Fibroblast of mammary gland (primary cell): Measurements from ENCODE around the gene ST3GAL4.
"Not testable (repeated sequence)": the region's sequence is repeated elsewhere in the genome, so short reads cannot be mapped to it uniquely, and the experiment has no call there.

Source experiments
- DNase-seq: peaks from one replicate; pipeline ENCODE4 v3.0.0-alpha.2; 2010; ENCODE audit warnings: low read depth
- H3K4me3 ChIP-seq: 2 replicates; pipeline ENCODE4 v1.5.1; 2011; ENCODE audit warnings: low read depth, mild to moderate bottlenecking, low read length, moderate library complexity; ENCODE audit not compliant: control insufficient read depth
- TF ChIP-seq, protein P1 (sequence below): conservative IDR thresholded peaks from 2 replicates; pipeline ENCODE4 v1.5.1; 2011; ENCODE audit warnings: low read depth, low read length, inconsistent platforms; ENCODE audit not compliant: control insufficient read depth, insufficient read depth

ST3GAL4 gene

DNA sequence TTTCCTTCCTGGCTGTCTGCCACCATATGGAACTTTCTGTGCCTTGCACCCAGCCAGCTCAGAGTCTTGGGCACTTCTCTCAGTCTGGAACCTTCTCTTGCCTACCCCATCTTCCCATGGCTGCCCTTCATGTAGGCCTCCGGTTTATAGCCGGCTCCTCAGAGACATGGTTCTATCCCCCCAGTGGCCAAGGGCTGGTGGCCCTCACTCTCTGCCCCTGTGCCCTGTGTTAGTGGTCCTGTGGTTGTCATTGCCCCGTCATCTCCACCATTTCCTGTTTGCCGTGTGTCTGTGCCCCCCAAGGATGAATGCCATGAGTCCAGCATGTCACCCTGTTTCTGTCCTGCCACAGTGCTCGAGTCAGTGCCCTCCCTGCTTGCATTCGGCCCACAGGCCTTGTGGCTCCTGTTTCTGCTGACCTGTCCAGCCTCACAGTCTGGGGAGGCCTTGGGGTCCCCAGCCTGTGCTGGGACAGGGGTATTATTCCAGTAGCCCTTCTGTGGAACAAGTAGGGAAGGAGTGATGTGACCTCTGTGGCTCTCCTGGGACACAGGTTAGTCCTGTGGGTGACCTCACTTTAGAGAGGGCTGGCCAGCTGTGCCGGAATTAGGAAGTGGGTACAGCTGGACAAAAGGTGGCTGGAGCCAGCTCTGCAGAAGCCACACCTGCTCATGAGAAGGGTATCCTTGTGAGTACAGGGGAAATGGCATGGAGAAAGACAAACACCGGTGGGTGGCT, 30.7 kb downstream of the ST3GAL4 start:
- no peak for DNase-seq
- TF ChIP-seq, protein P1, sequence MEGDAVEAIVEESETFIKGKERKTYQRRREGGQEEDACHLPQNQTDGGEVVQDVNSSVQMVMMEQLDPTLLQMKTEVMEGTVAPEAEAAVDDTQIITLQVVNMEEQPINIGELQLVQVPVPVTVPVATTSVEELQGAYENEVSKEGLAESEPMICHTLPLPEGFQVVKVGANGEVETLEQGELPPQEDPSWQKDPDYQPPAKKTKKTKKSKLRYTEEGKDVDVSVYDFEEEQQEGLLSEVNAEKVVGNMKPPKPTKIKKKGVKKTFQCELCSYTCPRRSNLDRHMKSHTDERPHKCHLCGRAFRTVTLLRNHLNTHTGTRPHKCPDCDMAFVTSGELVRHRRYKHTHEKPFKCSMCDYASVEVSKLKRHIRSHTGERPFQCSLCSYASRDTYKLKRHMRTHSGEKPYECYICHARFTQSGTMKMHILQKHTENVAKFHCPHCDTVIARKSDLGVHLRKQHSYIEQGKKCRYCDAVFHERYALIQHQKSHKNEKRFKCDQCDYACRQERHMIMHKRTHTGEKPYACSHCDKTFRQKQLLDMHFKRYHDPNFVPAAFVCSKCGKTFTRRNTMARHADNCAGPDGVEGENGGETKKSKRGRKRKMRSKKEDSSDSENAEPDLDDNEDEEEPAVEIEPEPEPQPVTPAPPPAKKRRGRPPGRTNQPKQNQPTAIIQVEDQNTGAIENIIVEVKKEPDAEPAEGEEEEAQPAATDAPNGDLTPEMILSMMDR, result no peak
- no peak overlapping the region for H3K4me3 ChIP-seq

DNA sequence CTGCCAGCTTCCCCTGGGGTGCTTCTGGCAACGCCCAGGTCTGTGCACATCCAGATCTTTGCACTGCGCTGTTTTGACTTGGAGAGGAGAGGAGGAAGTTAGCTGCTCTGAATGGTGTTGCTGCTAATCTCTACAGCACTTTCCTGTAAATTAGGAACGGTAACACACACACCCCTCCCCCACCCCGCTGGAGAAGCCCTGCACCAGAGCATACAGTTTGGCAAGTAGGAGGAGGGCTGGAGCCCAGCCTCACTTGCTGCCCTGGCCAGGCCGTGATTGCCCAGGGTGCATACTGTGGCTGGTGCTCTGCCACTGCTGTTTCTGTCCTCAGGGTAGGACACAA, 31.2 kb downstream of the ST3GAL4 start:
- DNase-seq, H3K4me3 ChIP-seq: not testable (repeated sequence)

DNA sequence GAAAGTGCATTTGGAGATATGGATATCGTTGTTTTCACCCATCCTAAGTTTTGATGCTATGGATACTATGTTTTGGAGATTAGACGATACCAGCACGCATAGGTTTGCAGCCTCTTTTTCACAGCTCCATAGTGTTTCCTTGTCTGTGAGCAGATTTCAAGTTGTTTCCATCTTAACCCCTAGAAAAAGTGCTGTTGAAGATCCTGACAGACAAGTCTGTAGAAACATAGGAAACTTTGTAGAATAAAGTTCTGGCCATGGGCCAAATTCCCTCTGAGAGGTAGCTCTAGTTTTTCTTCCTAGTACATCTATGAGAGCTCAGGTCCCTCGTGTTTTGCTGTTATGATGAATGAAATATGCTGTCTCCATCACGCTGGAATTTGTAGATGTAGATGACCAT, 32.4 kb downstream of the ST3GAL4 start:
- no peak for DNase-seq
- TF ChIP-seq, protein P1, result no peak
- no peak overlapping the region for H3K4me3 ChIP-seq

DNA sequence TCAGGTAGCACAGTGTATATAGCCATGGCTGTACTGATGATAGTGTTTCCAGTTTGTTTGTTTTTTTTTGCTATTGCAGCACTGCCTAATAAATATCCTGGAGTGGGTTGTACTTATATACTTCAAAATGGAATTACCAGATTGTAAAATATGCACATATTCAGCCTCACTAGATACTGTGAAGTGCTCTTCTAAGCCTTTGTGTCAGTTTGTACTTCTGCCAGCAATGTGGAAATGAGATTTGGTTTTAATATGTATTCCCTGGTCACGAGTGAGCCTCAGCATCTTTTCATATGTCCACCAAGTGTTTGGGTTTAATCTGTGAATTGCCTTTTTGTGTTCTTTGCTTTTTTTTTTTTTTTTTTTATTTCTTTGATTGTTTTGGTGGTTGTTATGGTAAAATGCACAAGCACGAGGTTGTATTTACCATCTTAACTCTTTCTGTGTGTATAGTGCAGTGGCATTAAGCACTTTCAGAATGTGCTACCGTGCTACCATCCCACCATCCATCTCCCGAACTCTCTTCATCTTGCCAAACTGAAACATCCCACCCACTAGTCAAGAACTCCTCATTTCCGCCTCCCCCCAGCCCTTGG, 34.9 kb downstream of the ST3GAL4 start:
- TF ChIP-seq, protein P1, result no peak
- no peak for DNase-seq
- H3K4me3 ChIP-seq, result no peak overlapping the region

DNA sequence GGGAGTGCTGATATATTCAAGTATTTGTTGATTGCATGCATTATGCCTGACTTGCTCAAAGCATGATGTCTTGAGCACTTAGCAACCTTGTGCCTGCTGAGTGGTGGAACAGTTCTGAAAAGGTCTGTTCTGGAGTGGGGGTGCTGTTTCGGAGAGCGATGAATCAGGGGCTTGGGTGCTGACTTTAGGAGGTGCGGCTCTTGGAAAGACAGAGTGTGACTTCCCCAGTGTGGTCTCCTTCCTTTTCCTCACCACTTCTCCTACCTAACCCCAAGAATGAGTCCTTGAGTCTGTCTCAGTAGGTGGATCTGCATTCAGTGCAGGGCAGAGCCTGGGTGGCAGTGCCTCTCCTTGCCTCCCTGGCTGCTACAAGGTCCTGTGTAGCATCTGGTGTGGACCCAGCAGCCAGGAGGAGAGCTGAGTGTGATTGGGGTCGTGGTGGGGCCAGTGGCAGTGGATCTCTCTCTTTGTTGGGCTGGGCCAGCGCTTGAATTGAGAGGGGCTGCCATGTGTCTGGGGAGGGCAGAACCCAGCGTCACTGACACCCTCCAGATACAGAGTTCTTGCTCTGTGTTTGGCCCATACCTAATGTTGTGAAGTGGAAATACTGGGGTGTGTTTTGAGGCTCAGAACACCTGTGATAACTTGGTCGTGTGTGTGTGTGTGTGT, 35.9 kb downstream of the ST3GAL4 start:
- TF ChIP-seq, protein P1, result no peak
- no peak for DNase-seq
- H3K4me3 ChIP-seq, result no peak overlapping the region

DNA sequence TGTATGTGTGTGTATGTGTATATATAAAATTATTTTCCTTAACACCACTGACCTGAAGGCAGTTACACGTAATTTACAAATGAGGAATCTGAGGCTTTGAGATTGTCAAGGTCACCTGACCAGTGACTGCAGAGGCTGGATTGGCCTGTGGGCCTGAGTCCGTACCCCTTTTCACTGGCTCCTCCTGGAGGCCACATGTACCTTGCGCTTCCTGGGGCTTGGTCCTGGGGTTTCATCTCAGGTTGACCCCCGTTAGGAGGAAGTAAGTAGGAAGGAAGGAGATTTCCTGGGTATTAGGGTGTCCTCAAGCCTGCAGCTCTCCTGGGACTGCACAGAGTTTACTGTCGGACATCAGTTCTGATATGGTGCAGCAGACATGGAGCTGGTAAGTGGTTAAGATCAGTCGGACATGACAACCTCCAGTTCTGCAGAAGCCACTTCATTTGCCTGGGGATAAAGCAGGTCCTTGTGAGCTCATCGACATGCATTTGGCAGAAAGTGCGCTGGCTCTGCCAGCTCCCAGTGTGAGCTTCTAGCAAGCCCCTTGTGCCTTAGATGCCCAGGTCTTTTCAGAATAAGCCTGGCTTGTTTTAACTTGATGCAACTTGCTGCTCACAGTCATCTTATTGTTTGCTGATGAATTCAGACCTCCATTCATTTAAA, 36.6 kb downstream of the ST3GAL4 start:
- no peak for DNase-seq
- H3K4me3 ChIP-seq, result no peak overlapping the region
- TF ChIP-seq, protein P1, result peak; percentile 6

DNA sequence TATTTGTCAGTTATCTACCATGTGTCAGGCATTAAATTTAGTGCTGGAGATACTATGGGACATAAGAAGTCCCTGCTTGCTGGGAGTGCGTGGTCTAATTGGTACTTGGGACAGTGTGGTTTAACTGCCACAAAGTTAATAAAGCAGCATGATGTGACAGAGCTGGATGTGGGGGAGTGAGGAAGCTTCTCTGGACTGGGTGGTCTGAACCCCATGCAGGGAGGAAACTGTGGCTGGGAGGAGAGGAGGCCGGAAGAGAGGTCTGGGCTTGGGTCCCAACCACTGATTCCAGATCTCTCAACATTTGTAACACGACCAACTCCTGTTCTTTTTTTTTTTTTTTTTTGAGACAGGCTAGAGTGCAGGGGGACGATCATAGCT, 37.1 kb downstream of the ST3GAL4 start:
- DNase-seq, result no peak
- no peak overlapping the region for H3K4me3 ChIP-seq
- TF ChIP-seq, protein P1, result no peak
